ENCODE data around the gene ID2.

Gene ID2

DNA sequence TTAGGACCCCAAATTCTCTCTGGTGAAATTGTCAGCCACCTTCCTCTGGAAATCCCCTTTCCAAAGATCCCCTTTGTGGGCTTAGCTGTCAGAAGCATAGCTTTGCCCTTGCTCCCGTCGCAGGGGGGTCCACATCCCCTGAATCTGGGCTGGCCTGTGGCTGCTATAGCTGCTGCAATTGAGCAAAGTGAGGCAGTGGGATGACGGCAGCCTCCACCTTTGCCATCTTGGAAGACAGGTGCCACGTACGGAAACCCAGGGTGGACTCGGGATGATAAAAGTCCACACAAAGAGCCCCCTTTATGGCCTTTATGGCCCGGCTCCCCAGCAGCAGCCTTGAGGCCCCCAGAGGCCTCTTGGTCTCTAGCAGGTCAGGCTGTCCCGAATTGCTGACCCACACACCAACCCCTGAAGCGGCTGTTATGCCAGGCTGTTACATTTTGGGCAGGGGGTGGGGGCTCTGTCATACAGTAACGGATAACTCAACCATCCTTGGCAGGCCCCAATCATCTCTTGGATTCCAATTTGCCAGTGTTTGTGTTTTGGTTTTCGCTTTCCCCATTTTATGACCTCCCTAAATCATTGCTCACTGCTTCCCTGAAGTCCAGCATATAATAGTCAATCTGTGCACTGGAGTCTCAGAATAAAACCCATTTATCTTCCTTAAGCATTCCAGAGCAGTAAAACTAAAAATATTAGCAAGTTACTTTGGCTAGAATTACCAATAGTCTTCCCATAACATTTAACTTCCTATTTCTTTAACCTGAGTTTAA is 33.2 kb upstream of the ID2 start:
- no peaks in the 10 kb centered on the region for H3K27me3 ChIP-seq (ENCODE audit: insufficient read depth, low read length)
- no peak overlapping the region for H2AFZ ChIP-seq (ENCODE audit: low read length, unreplicated experiment)
- H3K4me3 ChIP-seq (ENCODE audit: low read depth, low read length), result no peak overlapping the region
- H3K79me2 ChIP-seq (ENCODE audit: control insufficient read depth, insufficient read depth, low read length, unreplicated experiment), result no peaks in the 10 kb centered on the region
- H3K36me3 ChIP-seq (ENCODE audit: insufficient read depth, low read length), result no peaks in the 10 kb centered on the region
- H3K4me1 ChIP-seq (ENCODE audit: control insufficient read depth, insufficient read depth, low read length, unreplicated experiment), result no peaks in the 10 kb centered on the region
- no peak overlapping the region for H3K27ac ChIP-seq (ENCODE audit: low read depth, low read length)

DNA sequence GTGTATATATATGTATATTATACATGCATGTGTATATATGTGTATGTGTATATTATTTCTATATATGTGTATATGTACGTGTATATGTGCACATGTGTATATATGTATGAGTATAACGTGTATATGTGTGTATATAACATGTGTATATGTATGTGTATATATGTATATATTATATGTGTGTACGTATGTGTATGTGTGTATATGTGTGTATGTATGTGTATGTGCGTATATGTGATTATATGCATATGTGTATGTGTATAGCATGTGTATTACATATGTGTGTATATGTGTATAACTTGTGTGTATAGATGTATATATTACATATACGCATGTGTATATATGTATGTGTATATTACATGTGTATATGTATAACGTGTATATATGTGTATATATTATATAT is 32.1 kb upstream of the ID2 start:
- H2AFZ ChIP-seq (ENCODE audit: low read length, unreplicated experiment), result no peak overlapping the region
- no peaks in the 10 kb centered on the region for H3K36me3 ChIP-seq (ENCODE audit: insufficient read depth, low read length)
- H3K79me2 ChIP-seq (ENCODE audit: control insufficient read depth, insufficient read depth, low read length, unreplicated experiment), result no peaks in the 10 kb centered on the region
- no peaks in the 10 kb centered on the region for H3K27me3 ChIP-seq (ENCODE audit: insufficient read depth, low read length)
- no peak overlapping the region for H3K27ac ChIP-seq (ENCODE audit: low read depth, low read length)
- no peaks in the 10 kb centered on the region for H3K4me1 ChIP-seq (ENCODE audit: control insufficient read depth, insufficient read depth, low read length, unreplicated experiment)
- H3K4me3 ChIP-seq (ENCODE audit: low read depth, low read length), result no peak overlapping the region

DNA sequence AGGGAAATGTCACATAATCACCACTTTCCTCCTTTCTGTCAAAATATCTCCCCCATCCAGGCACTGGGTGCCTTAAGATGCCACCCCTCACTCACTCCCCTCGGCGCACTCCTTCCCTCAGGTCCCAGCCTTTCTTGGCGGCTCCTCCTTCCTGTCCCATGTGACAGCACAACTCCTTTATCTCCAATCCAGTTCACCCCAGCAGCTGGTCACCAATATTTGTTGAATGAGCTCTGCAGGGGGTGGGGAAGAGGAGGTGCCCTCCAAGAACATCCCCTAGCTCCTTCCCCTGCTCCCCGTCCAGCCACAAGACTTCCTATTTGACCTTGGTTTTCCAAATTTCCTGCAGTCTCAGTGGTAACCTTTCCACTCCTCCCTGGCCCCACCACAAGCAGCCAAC is 31.6 kb upstream of the ID2 start:
- H3K27me3 ChIP-seq (ENCODE audit: insufficient read depth, low read length), result no peaks in the 10 kb centered on the region
- no peak overlapping the region for H3K27ac ChIP-seq (ENCODE audit: low read depth, low read length)
- H3K36me3 ChIP-seq (ENCODE audit: insufficient read depth, low read length), result no peaks in the 10 kb centered on the region
- H3K4me1 ChIP-seq (ENCODE audit: control insufficient read depth, insufficient read depth, low read length, unreplicated experiment), result no peaks in the 10 kb centered on the region
- no peak overlapping the region for H3K4me3 ChIP-seq (ENCODE audit: low read depth, low read length)
- H3K79me2 ChIP-seq (ENCODE audit: control insufficient read depth, insufficient read depth, low read length, unreplicated experiment), result no peaks in the 10 kb centered on the region
- H2AFZ ChIP-seq (ENCODE audit: low read length, unreplicated experiment), result no peak overlapping the region

DNA sequence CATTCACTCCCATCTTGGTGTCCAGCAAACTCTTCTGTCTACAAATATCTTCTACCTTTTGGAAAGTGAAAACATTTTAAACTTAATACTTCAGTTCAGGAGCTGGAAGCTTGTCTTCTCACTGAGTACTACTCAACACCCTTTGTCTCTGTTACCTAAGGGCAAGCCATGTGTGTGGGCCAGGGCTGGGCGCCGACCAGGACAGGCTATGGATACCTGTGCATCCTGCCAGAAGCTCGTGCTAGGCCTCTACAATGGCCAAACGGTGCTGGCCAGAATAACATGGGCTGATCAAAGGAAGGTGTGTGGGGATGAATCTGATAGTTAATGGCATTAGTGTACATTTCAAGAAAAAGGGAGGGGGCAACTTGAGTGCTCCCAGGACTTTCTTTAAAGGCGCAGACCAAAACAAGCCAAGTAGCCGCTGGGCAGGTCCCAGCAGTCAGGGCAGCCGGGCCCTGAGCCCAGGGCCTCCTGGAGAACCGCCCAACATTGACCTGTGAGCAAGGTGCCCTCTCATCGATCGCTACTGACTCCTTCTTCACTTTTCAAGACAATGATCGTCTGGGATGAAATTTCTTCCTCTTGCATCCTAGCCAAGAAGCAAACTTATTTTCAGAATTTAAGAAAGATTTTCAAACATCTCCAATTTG is 29.0 kb upstream of the ID2 start:
- Histone ChIP-seq H3K4me3 (ENCODE audit: low read depth, low read length) (no peak overlapping the region), H3K36me3 (ENCODE audit: insufficient read depth, low read length) (no peaks in the 10 kb centered on the region), H3K27me3 (ENCODE audit: insufficient read depth, low read length) (no peaks in the 10 kb centered on the region), H2AFZ (ENCODE audit: low read length, unreplicated experiment) (no peak overlapping the region), H3K4me1 (ENCODE audit: control insufficient read depth, insufficient read depth, low read length, unreplicated experiment) (no peaks in the 10 kb centered on the region), H3K27ac (ENCODE audit: low read depth, low read length) (no peak overlapping the region), H3K79me2 (ENCODE audit: control insufficient read depth, insufficient read depth, low read length, unreplicated experiment) (no peaks in the 10 kb centered on the region)

DNA sequence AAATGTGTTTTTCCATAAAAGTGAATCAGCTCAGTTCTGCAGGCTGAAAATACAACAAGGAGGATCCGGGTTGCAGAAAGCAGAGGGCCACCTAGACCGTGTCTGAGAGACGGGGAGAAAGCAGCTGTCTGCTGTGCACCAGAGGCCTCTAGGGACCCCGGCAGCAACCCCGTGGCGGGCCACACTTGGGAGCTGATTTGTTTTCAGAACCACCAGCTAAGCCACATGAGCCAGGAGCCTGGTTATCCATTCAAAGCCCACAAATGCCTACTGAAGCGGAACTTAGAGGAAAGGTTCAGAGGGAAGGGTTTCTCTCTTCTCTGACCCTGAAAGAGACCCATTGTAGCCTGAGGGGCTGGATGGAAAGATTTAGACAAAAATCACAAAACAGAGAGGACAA is 28.4 kb upstream of the ID2 start:
- Histone ChIP-seq H3K4me3 (ENCODE audit: low read depth, low read length) (no peak overlapping the region), H2AFZ (ENCODE audit: low read length, unreplicated experiment) (no peak overlapping the region), H3K4me1 (ENCODE audit: control insufficient read depth, insufficient read depth, low read length, unreplicated experiment) (no peaks in the 10 kb centered on the region), H3K36me3 (ENCODE audit: insufficient read depth, low read length) (no peaks in the 10 kb centered on the region), H3K27ac (ENCODE audit: low read depth, low read length) (no peak overlapping the region), H3K79me2 (ENCODE audit: control insufficient read depth, insufficient read depth, low read length, unreplicated experiment) (no peaks in the 10 kb centered on the region), H3K27me3 (ENCODE audit: insufficient read depth, low read length) (no peaks in the 10 kb centered on the region)

DNA sequence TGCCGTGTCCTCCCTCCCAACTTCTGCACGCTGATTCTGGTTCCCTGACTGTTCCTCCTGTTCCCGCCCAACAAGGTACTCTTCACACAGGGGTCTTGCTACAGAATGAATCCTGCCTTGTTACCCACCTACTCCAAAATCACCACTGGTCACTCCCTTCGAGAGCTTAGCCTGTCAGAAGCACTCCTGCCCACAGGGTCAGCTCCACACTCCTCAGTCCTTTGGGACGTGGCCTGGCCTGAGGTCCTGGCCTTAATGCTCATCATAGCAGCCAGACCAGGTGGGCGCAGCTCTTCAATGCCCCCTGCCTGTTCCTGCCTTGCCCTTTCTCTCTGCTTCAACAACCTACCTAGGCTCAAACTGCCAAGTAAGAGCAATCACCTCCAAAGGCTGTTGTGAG is 27.8 kb upstream of the ID2 start:
- H3K27me3 ChIP-seq (ENCODE audit: insufficient read depth, low read length), result no peaks in the 10 kb centered on the region
- H3K27ac ChIP-seq (ENCODE audit: low read depth, low read length), result no peak overlapping the region
- H3K79me2 ChIP-seq (ENCODE audit: control insufficient read depth, insufficient read depth, low read length, unreplicated experiment), result no peaks in the 10 kb centered on the region
- no peaks in the 10 kb centered on the region for H3K36me3 ChIP-seq (ENCODE audit: insufficient read depth, low read length)
- H2AFZ ChIP-seq (ENCODE audit: low read length, unreplicated experiment), result no peak overlapping the region
- no peaks in the 10 kb centered on the region for H3K4me1 ChIP-seq (ENCODE audit: control insufficient read depth, insufficient read depth, low read length, unreplicated experiment)
- H3K4me3 ChIP-seq (ENCODE audit: low read depth, low read length), result no peak overlapping the region

DNA sequence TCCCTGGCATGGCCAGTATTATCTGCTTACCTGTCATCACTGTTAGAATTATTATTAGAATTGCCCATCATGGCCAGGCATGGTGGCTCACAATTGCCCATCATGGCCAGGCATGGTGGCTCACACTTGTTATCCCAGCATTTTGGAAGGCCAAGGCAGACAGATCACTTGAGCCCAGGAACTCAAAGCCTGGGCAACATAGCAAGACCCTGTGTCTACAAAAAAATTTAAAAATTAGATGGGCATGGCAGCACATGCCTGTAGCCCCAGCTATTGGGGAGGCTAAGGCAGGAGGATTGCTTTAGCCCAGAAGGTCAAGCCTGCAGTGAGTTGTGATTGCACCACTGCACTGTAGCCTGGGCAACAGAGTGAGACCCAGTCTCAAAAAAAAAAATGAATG is 27.4 kb upstream of the ID2 start:
- Histone ChIP-seq H3K4me3 (ENCODE audit: low read depth, low read length) (no peak overlapping the region), H3K36me3 (ENCODE audit: insufficient read depth, low read length) (no peaks in the 10 kb centered on the region), H3K27ac (ENCODE audit: low read depth, low read length) (no peak overlapping the region), H3K79me2 (ENCODE audit: control insufficient read depth, insufficient read depth, low read length, unreplicated experiment) (no peaks in the 10 kb centered on the region), H2AFZ (ENCODE audit: low read length, unreplicated experiment) (no peak overlapping the region), H3K4me1 (ENCODE audit: control insufficient read depth, insufficient read depth, low read length, unreplicated experiment) (no peaks in the 10 kb centered on the region), H3K27me3 (ENCODE audit: insufficient read depth, low read length) (no peaks in the 10 kb centered on the region)

DNA sequence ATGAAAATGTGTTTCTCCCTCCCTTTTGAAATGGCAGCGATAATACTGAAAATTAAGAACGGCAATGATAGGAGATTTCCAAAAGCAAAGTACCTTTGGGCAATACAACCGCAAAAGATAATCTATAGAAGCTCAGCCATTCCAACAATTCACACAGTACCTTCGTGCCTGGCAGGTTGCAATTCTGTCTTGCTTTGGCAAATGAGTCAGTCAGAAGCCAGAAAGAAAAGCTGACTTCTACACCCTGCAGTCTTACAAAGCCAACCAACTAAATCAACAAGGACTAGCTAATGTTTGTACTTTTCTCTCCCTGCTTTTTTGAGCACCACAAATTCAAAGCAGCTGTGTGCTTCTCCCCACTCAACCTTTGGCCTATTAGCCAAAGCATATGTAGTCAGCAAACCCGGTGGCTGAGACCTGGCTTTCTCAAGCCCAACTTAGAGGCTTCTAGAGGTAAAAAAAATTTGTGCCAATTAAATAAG is 25.7 kb upstream of the ID2 start:
- Histone ChIP-seq H3K36me3 (ENCODE audit: insufficient read depth, low read length) (no peaks in the 10 kb centered on the region), H3K4me1 (ENCODE audit: control insufficient read depth, insufficient read depth, low read length, unreplicated experiment) (no peaks in the 10 kb centered on the region), H3K27me3 (ENCODE audit: insufficient read depth, low read length) (no peaks in the 10 kb centered on the region), H3K27ac (ENCODE audit: low read depth, low read length) (no peak overlapping the region), H2AFZ (ENCODE audit: low read length, unreplicated experiment) (no peak overlapping the region), H3K4me3 (ENCODE audit: low read depth, low read length) (no peak overlapping the region), H3K79me2 (ENCODE audit: control insufficient read depth, insufficient read depth, low read length, unreplicated experiment) (no peaks in the 10 kb centered on the region)

DNA sequence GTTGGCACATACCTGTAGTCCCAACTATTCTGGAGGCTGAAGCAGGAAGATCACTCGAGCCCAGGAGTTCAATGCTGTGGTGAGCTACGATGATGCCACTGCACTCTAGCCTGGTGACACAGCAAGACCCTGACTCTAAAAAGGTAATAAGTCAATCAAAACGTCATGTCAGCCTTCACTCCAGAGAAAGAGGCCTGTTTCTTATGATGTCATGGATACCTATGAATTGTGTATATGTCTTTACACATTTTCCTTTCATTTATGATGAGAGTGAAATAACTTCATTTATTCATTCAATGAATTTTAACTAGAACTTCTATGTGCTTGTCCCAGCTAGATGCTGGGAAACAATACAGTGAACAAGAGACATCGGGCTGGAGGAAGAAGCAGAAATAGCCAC is 25.0 kb upstream of the ID2 start:
- no peaks in the 10 kb centered on the region for H3K27me3 ChIP-seq (ENCODE audit: insufficient read depth, low read length)
- H3K27ac ChIP-seq (ENCODE audit: low read depth, low read length), result no peak overlapping the region
- H3K4me3 ChIP-seq (ENCODE audit: low read depth, low read length), result no peak overlapping the region
- no peaks in the 10 kb centered on the region for H3K36me3 ChIP-seq (ENCODE audit: insufficient read depth, low read length)
- H3K4me1 ChIP-seq (ENCODE audit: control insufficient read depth, insufficient read depth, low read length, unreplicated experiment), result peaks cover 4% of the 10 kb centered on the region
- H3K79me2 ChIP-seq (ENCODE audit: control insufficient read depth, insufficient read depth, low read length, unreplicated experiment), result no peaks in the 10 kb centered on the region
- H2AFZ ChIP-seq (ENCODE audit: low read length, unreplicated experiment), result no peak overlapping the region

DNA sequence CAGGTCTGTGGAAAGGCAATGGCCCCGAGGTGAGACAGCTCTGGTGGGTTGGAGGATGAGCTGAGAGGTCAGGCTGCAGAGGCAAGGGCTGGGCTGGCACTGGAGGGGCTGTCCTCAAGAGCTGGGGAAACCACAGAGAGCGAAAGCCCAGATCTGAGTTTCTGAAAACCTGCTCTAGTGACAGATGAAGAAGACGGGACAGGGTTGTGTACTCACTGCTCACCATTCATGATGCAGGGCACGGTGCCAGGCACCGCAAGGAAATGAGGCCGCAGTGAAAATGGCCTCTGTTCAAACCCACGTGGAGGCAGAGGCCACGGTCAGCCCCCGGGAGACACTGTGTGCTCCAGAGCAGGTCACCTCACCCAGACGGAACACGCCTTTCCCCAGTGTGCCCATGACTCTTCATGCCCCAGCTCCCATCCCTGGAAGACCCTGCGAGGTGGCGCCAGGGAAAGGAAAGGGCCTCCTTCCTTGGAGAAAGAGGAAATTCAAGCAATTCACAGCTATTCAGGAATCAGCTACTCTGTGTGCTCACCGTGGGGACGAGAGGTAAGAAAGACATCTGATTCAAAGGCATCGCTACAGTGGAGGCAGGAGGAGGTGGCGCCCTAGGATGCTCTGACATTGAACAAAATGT is 24.3 kb upstream of the ID2 start:
- no peaks in the 10 kb centered on the region for H3K79me2 ChIP-seq (ENCODE audit: control insufficient read depth, insufficient read depth, low read length, unreplicated experiment)
- H3K4me3 ChIP-seq (ENCODE audit: low read depth, low read length), result no peak overlapping the region
- no peak overlapping the region for H3K27ac ChIP-seq (ENCODE audit: low read depth, low read length)
- no peaks in the 10 kb centered on the region for H3K27me3 ChIP-seq (ENCODE audit: insufficient read depth, low read length)
- H2AFZ ChIP-seq (ENCODE audit: low read length, unreplicated experiment), result no peak overlapping the region
- H3K4me1 ChIP-seq (ENCODE audit: control insufficient read depth, insufficient read depth, low read length, unreplicated experiment), result peaks cover 11% of the 10 kb centered on the region
- H3K36me3 ChIP-seq (ENCODE audit: insufficient read depth, low read length), result no peaks in the 10 kb centered on the region
